OCI-LY1 (cell line): ENCODE data around the gene OVOL1.
"Not testable (repeated sequence)": the region's sequence is repeated elsewhere in the genome, so short reads cannot be mapped to it uniquely, and the experiment has no call there.

Experiments used
- H2AFZ ChIP-seq: fragments of 200-600 bp; sonication (generic), shearing (Covaris generic); 2 replicates; pipeline ENCODE4 v1.6.0; 2014; ENCODE audit warnings: antibody characterized with exemption, mild to moderate bottlenecking, low read length
- H3F3A ChIP-seq: fragments of 200-600 bp; sonication (generic), shearing (Covaris generic); 2 replicates; pipeline ENCODE4 v1.6.0; 2014; ENCODE audit warnings: mild to moderate bottlenecking, antibody characterized with exemption, low read length, moderate library complexity; ENCODE audit not compliant: insufficient read depth
- H3K27ac ChIP-seq: fragments of 200-600 bp; sonication (generic); 2 replicates; pipeline ENCODE4 v1.5.1; 2014; ENCODE audit warnings: low read length, mixed run types, mild to moderate bottlenecking, low read depth; ENCODE audit not compliant: poor library complexity, severe bottlenecking
- H3K27me3 ChIP-seq: fragments of 200-600 bp; sonication (generic); 2 replicates; pipeline ENCODE4 v1.6.0; 2014; ENCODE audit warnings: antibody characterized with exemption, mild to moderate bottlenecking, low read length, moderate library complexity; ENCODE audit not compliant: insufficient read depth
- H3K36me3 ChIP-seq: fragments of 200-600 bp; sonication (generic); 2 replicates; pipeline ENCODE4 v1.6.1; 2014; ENCODE audit warnings: mild to moderate bottlenecking, antibody characterized with exemption, low read length, moderate library complexity, mixed read lengths; ENCODE audit not compliant: insufficient read depth
- H3K4me1 ChIP-seq: fragments of 200-600 bp; sonication (generic); 2 replicates; pipeline ENCODE4 v1.5.1; 2014; ENCODE audit warnings: mild to moderate bottlenecking, low read length, moderate library complexity; ENCODE audit not compliant: insufficient read depth, severe bottlenecking
- H3K4me2 ChIP-seq: fragments of 200-600 bp; sonication (generic), shearing (Covaris generic); 2 replicates; pipeline ENCODE4 v1.6.1; 2014; ENCODE audit warnings: low read length
- H3K4me3 ChIP-seq: fragments of 200-600 bp; sonication (generic); 2 replicates; pipeline ENCODE4 v1.5.1; 2014; ENCODE audit warnings: low read length, low read depth, mild to moderate bottlenecking, mixed read lengths; ENCODE audit not compliant: poor library complexity, severe bottlenecking
- H3K79me2 ChIP-seq: fragments of 200-600 bp; shearing (Covaris generic); 2 replicates; pipeline ENCODE4 v1.6.1; 2016; ENCODE audit warnings: mixed run types, low read length, mixed read lengths; ENCODE audit not compliant: insufficient read depth
- H3K9ac ChIP-seq: fragments of 200-600 bp; sonication (generic), shearing (Covaris generic); 2 replicates; pipeline ENCODE4 v1.6.1; 2014; ENCODE audit warnings: mild to moderate bottlenecking, low read length, mixed read lengths
- H3K9me2 ChIP-seq: fragments of 200-600 bp; sonication (generic), shearing (Covaris generic); 2 replicates; pipeline ENCODE4 v1.6.1; 2014; ENCODE audit warnings: low read depth, mild to moderate bottlenecking, low read length, mixed read lengths
- H3K9me3 ChIP-seq: fragments of 200-600 bp; shearing (Covaris generic); 2 replicates; pipeline ENCODE4 v1.6.1; 2014; ENCODE audit warnings: low read length, mixed read lengths
- H4K20me1 ChIP-seq: fragments of 200-600 bp; sonication (generic), shearing (Covaris generic); 2 replicates; pipeline ENCODE4 v1.6.0; 2016; ENCODE audit warnings: mild to moderate bottlenecking, low read length; ENCODE audit not compliant: insufficient read depth
- EZH2 ChIP-seq: fragments of 200-600 bp; sonication (generic), shearing (Covaris generic); IDR thresholded peaks from 2 replicates; pipeline ENCODE4 v1.8.0; 2017; ENCODE audit warnings: borderline replicate concordance, mixed run types, mild to moderate bottlenecking, antibody characterized with exemption, low read length, moderate library complexity, mixed read lengths
- TF ChIP-seq, protein P1 (sequence below): fragments of 200-600 bp; sonication (generic), shearing (Covaris generic); IDR thresholded peaks from 2 replicates; pipeline ENCODE4 v1.5.1; 2017; ENCODE audit warnings: mild to moderate bottlenecking, antibody characterized with exemption, low read length, moderate library complexity, mixed read lengths

The OVOL1 gene

GRCh38 chr11:65764434-65764833, 22.4 kb upstream of the OVOL1 start:
- no peak overlapping the region for H3K4me3 ChIP-seq
- no peaks in the 10 kb centered on the region for H3F3A ChIP-seq
- H3K79me2 ChIP-seq, result no peaks in the 10 kb centered on the region
- TF ChIP-seq EZH2, result no peak
- TF ChIP-seq, protein P1, sequence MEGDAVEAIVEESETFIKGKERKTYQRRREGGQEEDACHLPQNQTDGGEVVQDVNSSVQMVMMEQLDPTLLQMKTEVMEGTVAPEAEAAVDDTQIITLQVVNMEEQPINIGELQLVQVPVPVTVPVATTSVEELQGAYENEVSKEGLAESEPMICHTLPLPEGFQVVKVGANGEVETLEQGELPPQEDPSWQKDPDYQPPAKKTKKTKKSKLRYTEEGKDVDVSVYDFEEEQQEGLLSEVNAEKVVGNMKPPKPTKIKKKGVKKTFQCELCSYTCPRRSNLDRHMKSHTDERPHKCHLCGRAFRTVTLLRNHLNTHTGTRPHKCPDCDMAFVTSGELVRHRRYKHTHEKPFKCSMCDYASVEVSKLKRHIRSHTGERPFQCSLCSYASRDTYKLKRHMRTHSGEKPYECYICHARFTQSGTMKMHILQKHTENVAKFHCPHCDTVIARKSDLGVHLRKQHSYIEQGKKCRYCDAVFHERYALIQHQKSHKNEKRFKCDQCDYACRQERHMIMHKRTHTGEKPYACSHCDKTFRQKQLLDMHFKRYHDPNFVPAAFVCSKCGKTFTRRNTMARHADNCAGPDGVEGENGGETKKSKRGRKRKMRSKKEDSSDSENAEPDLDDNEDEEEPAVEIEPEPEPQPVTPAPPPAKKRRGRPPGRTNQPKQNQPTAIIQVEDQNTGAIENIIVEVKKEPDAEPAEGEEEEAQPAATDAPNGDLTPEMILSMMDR, result no peak
- no peaks in the 10 kb centered on the region for H3K4me1 ChIP-seq
- H4K20me1 ChIP-seq, result no peaks in the 10 kb centered on the region
- H3K9ac ChIP-seq, result no peak overlapping the region
- H3K9me2 ChIP-seq, result no peaks in the 10 kb centered on the region
- no peak overlapping the region for H2AFZ ChIP-seq
- H3K27me3 ChIP-seq, result 0 out of 2 replicates have a peak, but pooled peaks cover 4% of the 10 kb centered on the region
- no peak overlapping the region for H3K4me2 ChIP-seq
- H3K9me3 ChIP-seq, result no peaks in the 10 kb centered on the region
- H3K36me3 ChIP-seq, result no peaks in the 10 kb centered on the region; the same call in 1 of the 2 replicates
- no peak overlapping the region for H3K27ac ChIP-seq

DNA sequence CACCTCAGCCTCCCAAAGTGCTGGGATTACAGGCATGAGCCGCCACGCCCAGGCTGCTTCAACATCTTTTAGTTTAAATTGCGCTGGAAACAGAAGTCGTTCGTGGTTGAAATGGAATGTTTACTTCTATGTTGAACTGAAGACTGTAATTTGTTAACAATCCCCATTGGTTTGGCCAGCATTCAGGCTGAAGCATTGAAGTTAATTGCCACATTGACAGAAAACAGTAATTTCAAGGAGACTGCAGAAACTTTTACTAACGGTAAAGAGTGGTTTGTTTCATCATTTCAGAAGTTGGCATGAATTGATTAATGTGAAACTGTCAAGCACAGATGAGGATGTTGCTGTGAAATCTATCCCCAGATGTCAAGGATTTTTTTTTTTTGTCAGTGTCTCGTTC, 20.3 kb upstream of the OVOL1 start:
- Histone ChIP-seq H3K4me3 (no peak overlapping the region), H3K4me2 (no peak overlapping the region), H3K9me2 (no peaks in the 10 kb centered on the region), H3K9me3 (no peaks in the 10 kb centered on the region), H2AFZ (no peak overlapping the region), H3K79me2 (no peaks in the 10 kb centered on the region), H3K36me3 (no peaks in the 10 kb centered on the region; the same call in 1 of the 2 replicates), H3K27ac (no peak overlapping the region), H3K4me1 (no peaks in the 10 kb centered on the region), H3F3A (no peaks in the 10 kb centered on the region), H3K9ac (no peak overlapping the region), H4K20me1 (no peaks in the 10 kb centered on the region), H3K27me3 (0 out of 2 replicates have a peak, but pooled peaks cover 4% of the 10 kb centered on the region)
- TF ChIP-seq, protein P1, result no peak
- no peak for TF ChIP-seq EZH2

GRCh38 chr11:65767406-65767805, 19.5 kb upstream of the OVOL1 start:
- H2AFZ ChIP-seq, result no peak overlapping the region
- no peaks in the 10 kb centered on the region for H4K20me1 ChIP-seq
- H3K9me3 ChIP-seq, result no peaks in the 10 kb centered on the region
- H3K27ac ChIP-seq, result no peak overlapping the region
- no peaks in the 10 kb centered on the region for H3K79me2 ChIP-seq
- no peak for TF ChIP-seq EZH2
- TF ChIP-seq, protein P1, result no peak
- no peaks in the 10 kb centered on the region for H3K9me2 ChIP-seq
- no peak overlapping the region for H3K4me2 ChIP-seq
- no peak overlapping the region for H3K4me3 ChIP-seq
- H3K27me3 ChIP-seq, result 0 out of 2 replicates have a peak, but pooled peaks cover 4% of the 10 kb centered on the region
- no peaks in the 10 kb centered on the region for H3F3A ChIP-seq
- no peaks in the 10 kb centered on the region; the same call in 1 of the 2 replicates for H3K36me3 ChIP-seq
- H3K9ac ChIP-seq, result no peak overlapping the region
- H3K4me1 ChIP-seq, result no peaks in the 10 kb centered on the region

- H3K27me3 ChIP-seq, H4K20me1 ChIP-seq, H3K27ac ChIP-seq, H3K36me3 ChIP-seq, H2AFZ ChIP-seq, H3K4me3 ChIP-seq, H3K4me1 ChIP-seq, H3K9ac ChIP-seq, H3K9me3 ChIP-seq, H3F3A ChIP-seq, H3K4me2 ChIP-seq, H3K9me2 ChIP-seq, H3K79me2 ChIP-seq: not testable (repeated sequence)
Measured at GRCh38 chr11:65767806-65768205, 19.1 kb upstream of the OVOL1 start.
